Suppressor macrophage treated with lipopolysaccharide for 4 hours (primary cell): ENCODE data around the gene SHLD1.

Experiments used
- DNase-seq: peaks from one replicate; pipeline ENCODE4 v3.0.0-alpha.2; 2020

The SHLD1 gene

GRCh38 chr20:5859608-5860007, 109.4 kb downstream of the SHLD1 start:
- no peak for DNase-seq

GRCh38 chr20:5862703-5863039, 112.5 kb downstream of the SHLD1 start:
- peak; percentile 20 for DNase-seq

GRCh38 chr20:5863040-5863833, 113.0 kb downstream of the SHLD1 start:
- peak; percentile 77 for DNase-seq

- DNase-seq = no peak
Observed at GRCh38 chr20:5864428-5864827, 114.2 kb downstream of the SHLD1 start.

GRCh38 chr20:5864873-5865587, 114.8 kb downstream of the SHLD1 start:
- peak; percentile 53 for DNase-seq

DNA sequence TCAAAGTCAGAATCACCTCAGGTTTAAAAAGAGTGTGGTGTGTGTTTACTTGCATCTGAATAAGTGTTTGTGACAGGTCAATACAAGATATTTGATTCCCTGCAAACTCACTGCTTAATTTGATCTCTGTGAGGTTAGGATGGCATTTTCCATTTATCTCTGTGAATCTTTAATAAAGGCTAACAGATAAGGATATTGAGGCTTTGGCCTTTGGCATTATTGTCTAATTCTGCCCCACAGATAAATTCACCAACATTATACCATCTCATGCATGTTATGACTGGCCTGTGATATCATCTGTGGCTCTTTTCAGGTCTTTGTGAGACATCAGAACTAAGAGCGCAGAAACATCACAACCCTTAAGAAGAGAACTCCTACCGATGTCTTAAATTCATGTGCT, 115.4 kb downstream of the SHLD1 start:
- DNase-seq = no peak

GRCh38 chr20:5870568-5870981, 120.4 kb downstream of the SHLD1 start:
- no peak for DNase-seq

- DNase-seq = no peak
Observed at GRCh38 chr20:5871459-5872410, 121.5 kb downstream of the SHLD1 start.

DNA sequence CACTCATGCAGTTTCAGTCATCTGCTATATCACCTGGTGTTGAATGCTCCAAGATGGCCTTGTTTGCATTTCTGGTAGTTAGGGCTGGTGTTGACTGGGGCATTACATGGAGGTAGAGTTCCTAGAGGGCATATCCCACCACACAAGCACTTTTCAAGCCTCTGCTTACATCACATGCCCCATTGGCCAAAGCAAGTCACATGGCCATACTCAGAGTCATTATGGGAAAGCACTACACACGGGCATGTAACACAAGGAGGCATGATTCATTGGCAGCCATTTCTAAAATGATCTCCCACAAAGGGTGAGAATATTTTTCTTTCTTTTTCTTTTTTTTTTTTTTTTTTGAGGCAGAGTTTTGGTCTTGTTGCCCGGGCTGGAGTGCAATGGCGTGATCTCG, 126.9 kb downstream of the SHLD1 start:
- DNase-seq = no peak

DNA sequence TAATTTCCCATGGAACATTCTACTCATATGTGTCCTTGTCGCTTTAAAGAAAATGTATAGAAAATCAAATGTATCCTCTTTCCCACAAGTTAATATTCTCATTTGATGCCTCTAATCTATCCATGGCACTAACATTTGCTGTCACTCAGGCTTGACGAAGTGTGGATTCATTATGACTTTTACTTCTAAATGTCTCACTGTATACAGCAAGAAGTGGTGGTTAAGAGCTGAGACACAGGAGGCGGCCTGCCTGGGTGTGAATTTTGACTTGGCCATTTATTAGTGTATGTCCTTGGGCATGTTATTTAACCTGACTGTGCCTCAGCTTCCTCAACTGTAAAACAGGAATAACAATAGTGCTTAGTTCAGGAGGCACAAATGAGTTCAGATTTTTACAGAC, 130.1 kb downstream of the SHLD1 start:
- DNase-seq = no peak

DNA sequence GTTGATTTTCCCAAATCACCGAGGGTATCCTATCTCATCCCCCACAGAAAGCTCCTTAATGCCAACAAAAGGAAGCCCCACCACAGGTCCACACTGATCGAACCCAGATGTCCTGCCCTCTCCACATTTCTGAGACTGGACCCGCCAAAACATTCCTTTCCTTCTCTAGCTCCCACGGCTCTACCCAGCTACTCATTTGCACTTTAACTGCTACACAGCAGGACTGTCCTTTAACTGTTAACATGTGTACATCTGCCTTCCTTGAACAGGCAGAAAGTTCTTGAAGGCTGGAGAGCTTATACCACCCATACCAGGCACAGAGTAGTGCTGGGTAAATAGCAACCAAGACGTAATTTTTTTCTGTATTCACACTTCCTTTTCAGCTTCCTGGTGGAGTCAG, 131.5 kb downstream of the SHLD1 start:
- DNase-seq = no peak

DNA sequence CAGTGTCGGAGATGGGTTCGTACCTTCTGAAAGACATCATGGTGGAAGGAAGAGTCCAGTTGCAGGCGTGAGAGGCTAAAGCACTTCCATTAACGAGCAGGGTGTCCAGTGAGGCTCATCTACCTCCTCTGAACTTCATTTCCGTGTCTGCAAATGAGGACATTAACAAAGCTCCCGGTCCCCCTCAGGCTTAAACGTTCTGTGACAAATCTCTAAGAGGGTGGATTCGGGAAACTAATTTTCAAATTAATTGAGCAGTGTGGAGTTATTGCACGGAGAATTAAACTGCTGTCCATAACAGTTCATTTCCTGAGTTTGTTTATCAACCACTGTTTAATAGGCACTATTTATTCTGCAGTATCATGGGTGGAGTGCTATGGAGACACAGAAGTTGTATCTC, 132.0 kb downstream of the SHLD1 start:
- DNase-seq = no peak

- no peak for DNase-seq
Observed at GRCh38 chr20:5884465-5885335, 134.5 kb downstream of the SHLD1 start.

GRCh38 chr20:5885866-5886265, 135.7 kb downstream of the SHLD1 start:
- no peak for DNase-seq

- DNase-seq = no peak
Observed at GRCh38 chr20:5886788-5887187, 136.6 kb downstream of the SHLD1 start.

GRCh38 chr20:5887386-5887785, 137.2 kb downstream of the SHLD1 start:
- no peak for DNase-seq

- peak; percentile 16 for DNase-seq
Observed at GRCh38 chr20:5888041-5888440, 137.8 kb downstream of the SHLD1 start.

DNA sequence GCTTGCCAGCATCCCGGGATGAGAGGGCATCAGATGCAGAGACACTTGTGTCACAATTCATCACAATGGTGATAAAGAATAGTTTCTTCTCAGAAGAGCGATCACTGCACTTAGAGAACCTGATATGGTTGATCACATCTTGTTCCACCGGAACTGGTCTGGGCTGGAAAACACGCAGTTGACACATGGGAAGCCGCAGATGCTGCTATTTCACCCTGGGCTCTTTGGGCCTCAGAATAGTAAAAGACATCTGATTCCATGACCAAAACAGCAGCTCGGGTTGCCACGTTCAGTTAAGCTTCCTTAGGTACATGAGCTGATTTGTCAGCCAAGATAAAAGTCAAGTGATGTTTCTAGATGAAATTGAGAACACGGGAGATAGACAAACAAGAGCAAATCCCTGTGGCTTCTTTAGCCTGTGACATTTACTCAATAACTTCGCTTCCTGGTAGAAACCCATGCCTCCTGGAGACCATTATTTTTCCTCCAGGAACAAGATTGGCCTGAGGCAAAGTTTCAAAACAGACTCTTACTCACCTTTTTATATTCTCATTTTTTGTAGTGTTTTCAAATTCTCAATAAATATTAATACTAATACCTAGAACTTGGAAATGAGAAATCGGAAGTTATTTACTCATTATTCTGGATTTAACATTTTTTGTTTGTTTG, 140.7 kb downstream of the SHLD1 start:
- DNase-seq = no peak

DNA sequence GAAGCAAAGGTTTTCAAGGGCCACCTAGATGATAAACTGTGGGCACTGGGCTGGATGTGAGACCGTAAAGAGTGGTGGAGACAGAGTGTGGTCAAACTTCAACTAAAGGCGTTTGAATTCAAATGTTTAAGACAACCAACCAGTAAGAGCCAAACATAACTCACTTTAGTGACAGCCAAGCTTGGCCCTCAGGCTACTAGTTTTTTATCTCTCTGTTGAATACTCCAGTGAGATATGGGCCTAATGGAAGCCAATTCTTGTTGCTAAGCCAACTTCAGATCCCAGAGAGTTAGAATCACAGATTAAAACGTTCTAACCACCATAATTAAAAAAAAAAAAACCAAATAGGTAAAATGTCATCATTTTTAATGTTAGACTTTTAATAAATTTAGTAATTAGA, 142.9 kb downstream of the SHLD1 start:
- DNase-seq = no peak

DNA sequence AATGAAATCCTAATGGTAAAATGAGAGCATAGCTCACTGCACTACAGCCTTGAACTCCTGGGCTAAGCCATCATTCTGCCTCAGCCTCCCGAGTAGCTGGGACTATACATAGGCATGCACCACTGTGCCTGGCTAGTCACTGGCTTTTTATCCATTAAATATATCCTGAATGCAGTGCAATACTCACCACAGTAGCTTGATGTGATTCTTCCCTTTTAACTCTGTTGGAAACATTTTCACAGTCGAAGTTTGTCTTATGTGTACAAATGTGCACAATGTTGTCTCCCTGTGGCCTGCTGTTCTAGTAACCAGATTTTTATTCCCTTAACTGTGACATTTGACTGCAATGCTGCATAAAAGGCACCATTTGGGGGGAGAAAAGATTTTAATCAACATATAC, 143.4 kb downstream of the SHLD1 start:
- no peak for DNase-seq

- peak; percentile 71 for DNase-seq
Observed at GRCh38 chr20:5895626-5896025, 145.4 kb downstream of the SHLD1 start.

- DNase-seq = no peak
Observed at GRCh38 chr20:5899444-5899843, 149.2 kb downstream of the SHLD1 start.
